Erythroblast (primary cell): ENCODE measurements around the gene ITPR2.
A peak's percentile ranks its signal among the peaks of the same experiment; 100 is the strongest.
"Not testable (repeated sequence)": the region's sequence is repeated elsewhere in the genome, so short reads cannot be mapped to it uniquely, and the experiment has no call there.

Experiments used
- DNase-seq, 2 experiments: peaks; one replicate each; lab custom pipeline; 2025; lab: John Stamatoyannopoulos, UW
- GATA1 ChIP-seq: IDR thresholded peaks from 2 replicates; pipeline ENCODE4 v1.6.1; 2011; ENCODE audit warnings: low read depth, mild to moderate bottlenecking, control low read depth, low read length, moderate library complexity
- POLR2A ChIP-seq: IDR thresholded peaks from 2 replicates; pipeline ENCODE4 v1.6.1; 2011; ENCODE audit warnings: mild to moderate bottlenecking, low read length

The ITPR2 gene

DNA sequence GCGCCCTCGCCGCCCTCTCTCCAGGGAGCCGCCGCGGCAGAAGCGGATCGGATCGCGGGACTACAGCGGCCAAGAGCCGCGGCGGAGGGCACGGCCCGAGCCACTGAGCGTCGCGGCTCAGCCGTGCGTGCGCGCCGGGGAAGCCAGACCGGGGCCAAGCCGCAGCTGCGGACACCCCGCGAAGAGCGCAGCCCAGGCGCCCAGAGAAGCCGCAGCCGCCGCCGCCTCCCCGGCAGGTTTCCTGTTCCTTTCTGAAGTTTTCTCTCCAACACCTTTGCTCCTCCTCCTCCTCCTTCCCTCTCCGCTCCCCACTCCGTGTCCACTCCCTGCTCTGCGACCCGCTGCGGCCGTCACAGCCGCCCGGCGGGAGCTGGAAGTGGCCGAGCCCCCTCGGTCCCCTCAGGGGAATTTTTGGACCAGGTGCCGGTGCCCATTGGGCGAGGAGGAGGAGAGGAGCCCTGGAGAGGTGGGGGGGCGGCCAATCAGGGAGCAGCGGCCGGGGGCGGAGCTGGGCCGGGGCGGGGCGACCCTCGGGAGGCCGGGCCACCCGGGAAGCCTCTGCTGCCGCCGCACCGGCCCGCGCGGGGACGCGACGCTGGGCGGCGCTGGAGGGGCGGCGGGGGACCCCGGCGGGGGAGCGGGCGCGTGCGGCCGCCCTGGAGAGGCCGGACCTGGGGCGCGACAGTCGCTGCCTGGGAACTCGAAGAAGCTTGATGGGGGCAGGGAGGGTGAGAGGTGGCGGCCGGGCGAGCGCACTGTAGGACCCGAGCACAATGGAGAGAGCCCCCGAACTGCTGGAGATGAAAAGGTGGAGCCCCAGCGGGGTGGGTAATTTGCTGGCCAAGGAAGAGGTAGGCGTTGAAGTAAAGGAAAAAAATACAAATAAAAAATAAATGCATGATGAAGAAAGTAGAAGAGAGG, at the start of gene ITPR2:
ITPR2 (minus strand) TSS at position 373 of the 921 bp plus-strand sequence. CDS start 413 bp downstream, outside the sequence.
- TF ChIP-seq GATA1 (no peak), POLR2A (peak; percentile 55)
- peak; percentile 88 to 93 for DNase-seq

DNA sequence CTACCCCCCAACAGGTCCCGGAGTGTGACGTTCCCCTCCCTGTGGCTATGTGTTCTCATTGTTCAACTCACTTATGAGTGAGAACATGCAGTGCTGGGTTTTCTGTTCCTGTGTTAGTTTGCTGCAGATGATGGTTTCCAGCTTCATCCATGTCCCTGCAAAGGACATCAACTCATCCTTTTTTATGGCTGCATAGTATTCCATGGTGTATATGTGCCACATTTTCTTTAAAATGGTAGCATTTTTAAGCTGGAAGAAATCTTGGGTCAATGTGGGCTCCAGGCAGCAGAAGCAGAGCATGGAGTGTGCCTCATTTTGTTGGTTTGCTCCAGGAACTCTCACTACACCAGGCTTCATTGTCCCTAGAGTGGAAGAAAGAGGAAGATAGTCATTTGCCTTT, 47.6 kb upstream of the ITPR2 start:
- TF ChIP-seq POLR2A (no peak), GATA1 (no peak)
- DNase-seq: no peak

DNA sequence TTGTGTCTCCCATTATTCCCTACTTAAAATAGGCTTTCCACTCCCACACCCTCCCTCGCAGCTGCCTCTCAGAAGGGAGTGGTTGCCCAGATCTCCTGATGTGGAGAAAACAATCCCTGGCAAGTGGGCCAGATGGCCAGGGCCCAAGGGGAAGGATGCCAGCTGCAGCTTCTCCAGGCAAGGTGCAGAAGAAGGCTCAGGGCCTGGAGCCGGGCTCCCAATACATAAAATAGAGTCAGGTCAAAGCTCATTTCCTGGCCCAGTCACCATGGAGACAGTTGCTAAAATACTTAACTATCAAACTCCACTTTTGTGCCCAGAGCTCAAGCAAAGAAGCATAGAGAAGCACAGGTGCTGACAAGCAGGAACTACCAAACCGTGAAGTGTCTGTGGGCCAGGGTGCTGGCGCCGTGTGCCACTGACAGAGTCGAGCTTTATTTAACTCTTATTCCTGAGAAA, 45.7 kb upstream of the ITPR2 start:
- TF ChIP-seq GATA1 (no peak), POLR2A (no peak)
- no peak for DNase-seq

DNA sequence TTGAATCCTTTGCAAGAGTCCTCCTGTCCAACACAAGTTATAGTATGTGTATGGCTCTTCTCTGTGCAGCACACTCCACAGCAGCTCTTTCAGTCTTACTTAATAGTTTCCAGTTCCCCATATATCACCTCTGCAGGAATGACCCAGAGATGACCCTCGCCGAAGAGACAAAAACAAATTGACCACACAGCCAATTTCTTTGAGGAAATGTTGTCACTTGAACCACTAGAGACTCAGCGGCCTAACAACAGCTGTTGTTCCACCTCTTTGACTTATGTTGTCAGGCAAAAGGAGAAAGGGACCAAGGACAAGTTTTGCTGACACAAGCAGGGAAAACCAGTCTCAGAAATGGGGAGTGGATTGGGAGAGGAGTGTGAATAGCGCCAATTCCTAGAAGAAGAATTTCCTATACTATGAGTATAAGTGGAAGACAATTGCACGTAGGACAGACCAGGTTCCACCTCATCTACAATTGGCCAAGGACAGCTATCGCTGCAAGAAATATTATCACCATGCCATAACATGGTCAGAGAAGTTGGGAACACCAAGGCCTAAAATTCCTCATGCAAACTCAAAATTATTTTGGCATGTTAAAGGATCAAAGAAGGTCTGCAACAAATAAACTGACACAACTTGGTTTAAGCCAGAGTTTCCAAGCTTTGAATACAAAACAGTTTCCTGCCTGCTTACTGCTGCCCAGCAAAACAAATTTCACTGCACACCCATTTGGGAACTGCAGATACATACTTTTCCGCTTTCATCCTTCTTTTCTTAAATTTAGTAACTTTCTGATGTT, 41.7 kb upstream of the ITPR2 start:
- no peak for DNase-seq
- TF ChIP-seq POLR2A (no peak), GATA1 (no peak)

DNA sequence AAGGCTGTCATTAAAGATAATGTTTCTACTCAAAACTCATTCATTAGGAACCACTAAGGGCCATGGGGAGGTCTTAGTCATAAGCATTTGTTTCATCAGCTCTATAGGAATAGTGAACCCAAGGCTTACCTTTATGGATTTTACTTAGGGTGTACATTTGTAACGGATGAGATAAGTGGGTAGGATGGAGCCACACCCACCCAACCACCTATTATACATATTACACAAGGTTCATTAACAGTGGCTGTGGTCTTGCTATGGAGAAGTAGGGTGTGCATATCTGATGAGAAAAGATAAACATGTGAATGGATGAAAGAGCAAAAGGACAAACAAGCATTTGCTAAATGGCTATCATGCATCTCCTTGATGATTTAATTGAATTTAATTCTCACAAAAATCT, 39.6 kb upstream of the ITPR2 start:
- TF ChIP-seq GATA1 (no peak), POLR2A (no peak)
- no peak for DNase-seq

DNA sequence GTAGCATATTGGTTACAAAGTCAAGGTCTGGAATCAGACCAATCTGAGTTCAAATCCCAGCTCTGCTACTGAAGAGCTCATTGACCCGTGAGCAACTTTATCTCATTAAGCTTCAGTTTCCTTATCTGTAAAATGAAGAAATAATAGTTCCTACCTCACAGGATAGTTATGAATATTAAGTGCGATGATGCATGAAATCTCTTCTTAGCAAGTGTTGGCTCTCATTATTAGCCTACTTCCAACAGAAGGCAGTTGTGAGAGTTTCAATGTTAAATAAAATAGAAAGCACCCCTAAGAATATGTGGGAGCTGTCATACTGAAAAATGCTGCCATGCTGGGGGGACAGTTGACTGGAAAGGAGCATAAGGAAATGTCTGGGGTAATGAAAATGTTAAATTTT, 39.0 kb upstream of the ITPR2 start:
- no peak for TF ChIP-seq POLR2A
- TF ChIP-seq GATA1: no peak

DNA sequence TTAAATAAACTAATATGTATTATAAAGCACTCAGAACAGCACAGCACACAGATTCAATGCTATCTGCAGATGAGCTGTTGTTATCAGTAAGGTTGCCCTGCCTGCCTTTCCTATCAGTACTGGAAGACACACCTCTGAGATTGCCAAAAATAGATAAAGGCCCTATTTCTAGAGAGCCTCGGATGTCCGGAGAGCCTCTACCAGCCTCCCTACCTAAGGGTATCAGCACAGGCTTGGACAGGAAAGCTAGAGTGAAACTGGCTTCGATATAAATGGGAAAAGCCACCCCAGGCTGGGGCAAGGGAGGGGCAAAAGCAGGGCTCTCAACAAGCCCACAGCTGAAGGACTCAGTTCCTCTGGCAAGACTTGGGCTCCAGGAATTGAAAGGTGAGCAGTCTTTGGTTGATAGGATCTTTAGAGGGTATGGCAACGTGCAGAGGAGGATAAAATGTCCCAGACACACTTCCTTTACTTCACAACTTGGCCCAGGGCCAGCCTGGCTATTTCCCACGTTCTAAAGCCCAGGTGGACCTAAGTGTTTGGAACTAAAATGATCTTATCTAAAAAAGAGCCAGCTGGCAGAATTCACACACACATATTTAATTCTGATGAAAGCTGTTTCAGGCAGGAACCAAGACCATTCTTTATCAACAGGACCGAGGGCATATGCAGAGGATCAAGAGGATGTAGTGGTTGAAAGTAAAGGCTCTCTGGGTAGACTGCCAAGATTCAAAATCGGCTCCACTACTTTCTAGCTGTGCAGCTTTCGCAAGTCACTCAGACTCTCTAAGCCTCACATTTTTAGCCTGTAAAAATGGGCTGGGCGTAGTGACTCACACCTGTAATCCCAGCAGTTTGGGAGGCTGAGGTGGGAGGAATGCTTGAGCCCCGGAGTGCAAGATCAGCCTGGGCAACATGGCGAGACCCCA, 37.8 kb upstream of the ITPR2 start:
- DNase-seq: peak in 1 of 2 experiments; percentile 19
- TF ChIP-seq GATA1: no peak

More for the DNA sequence above, 39.0 kb upstream of the ITPR2 start:
- DNase-seq: no peak

DNA sequence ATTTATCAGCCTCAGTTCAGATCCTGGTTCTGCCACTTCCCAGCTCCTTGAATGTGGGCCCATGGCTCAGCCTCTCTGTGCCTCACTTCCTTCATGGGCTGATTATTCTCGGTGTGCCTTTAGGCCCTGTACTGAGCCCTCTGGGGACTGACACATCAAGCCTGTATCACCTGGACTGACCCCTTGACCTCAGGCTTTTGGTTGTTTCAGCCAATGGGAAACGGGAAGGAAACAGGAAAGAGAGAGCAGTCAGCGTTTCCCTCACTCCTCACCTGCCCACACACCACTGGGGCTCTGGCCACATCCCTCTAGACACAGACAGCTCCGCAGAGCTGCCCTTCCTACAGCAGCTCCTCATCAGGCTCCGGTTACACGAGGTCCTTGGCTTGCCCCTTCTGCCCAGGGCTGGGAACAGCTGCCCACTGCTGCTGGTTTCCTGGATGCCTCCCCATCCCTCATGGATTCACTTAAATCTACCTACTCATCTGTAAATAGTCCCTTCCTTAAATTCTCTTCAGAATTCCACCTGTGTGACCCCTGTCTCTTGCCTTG, 37.0 kb upstream of the ITPR2 start:
- TF ChIP-seq GATA1 (no peak), POLR2A (no peak)

DNA sequence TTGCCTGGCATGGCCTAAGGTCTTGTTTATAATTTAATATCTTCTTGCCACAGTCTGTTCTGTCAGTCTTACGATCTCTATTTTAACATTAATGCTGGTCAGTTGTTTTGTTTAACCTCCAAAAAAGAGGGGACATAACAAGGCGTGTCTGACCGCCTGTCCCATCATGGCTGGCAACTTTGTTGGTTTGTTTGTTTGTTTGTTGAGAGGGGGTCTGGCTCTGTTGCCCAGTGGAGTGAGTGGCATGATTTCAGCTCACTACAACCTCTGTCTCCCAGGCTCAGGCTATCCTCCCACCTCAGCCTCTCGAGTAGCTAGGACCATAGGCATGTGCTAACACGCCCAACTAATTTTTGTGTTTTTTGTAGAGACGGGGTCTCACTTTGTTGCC, 36.1 kb upstream of the ITPR2 start:
- DNase-seq: no peak
- TF ChIP-seq POLR2A (no peak), GATA1 (no peak)

More for the DNA sequence above, 37.0 kb upstream of the ITPR2 start:
- no peak for DNase-seq

DNA sequence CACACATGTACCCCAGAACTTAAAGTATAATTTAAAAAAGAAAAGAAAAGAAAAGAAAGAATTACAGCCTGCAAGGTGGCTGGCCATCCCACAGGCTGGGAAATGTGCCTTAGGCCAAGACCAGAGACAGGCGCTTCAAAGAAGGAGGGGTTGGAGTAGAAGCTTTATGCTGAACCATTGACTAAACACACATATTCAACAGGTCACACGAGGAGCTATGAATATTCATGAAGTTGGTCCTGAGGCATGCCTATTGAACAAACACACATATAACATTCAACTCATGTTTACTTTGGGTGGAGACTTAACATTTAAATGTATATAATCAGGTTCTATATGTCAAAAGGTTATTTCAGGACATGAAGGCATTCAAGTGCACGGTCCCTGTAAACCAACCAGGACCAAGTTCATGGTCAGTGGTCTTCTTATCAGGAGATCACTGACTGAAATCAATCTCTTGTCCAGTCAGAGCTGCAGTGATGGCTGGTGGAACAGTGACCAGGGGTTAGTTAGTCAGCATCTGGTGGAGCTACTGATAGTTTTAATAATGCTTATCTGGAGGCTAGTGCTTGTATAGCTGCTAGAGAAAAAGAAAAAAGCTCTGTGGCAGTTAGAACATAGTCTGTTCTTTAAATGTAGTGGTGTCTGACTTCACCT, 35.6 kb upstream of the ITPR2 start:
- DNase-seq: peak; percentile 17 to 66
- TF ChIP-seq GATA1 (no peak), POLR2A (no peak)

DNA sequence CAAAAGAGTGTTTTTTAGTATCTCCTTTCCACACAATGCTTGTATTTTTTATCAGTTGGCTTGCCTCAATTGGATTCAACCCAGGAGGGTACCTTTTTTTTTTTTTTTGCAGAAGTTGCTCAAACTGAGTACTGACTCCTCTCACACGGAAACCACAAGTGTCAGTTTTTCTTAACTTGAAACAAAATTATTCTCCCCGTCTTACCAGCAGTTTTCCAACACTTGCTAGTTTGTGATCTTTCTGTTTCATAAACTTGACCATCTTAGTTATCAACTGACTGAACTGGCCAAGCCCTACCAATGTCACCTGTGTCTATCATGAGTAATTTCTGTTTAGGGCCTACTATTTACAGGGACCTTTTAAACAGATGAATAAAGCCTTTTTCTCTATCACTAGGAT, 34.1 kb upstream of the ITPR2 start:
- DNase-seq: peak in 1 of 2 experiments; percentile 39

DNA sequence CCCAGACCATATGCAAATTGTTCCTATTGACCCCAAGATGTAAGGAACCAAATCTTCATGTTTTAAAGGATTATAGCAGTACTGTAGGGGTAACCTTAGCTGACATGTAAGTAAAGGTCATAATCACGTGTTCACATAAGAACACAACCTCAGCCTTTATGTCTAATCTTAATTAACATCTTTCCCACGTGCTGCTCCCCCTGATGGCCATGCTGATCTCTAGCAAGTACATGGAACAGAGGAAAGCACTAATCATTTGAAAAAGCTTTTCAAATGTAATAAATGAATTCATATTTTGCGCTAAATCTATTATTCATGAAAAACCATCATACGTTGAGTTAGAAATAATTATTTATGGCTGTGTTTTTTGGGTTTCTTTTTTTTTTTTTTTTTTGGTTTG, 30.5 kb upstream of the ITPR2 start:
- TF ChIP-seq POLR2A: no peak
- DNase-seq: peak; percentile 13 to 37

More for the DNA sequence above, 34.1 kb upstream of the ITPR2 start:
- TF ChIP-seq GATA1: no peak
- TF ChIP-seq POLR2A: no peak

DNA sequence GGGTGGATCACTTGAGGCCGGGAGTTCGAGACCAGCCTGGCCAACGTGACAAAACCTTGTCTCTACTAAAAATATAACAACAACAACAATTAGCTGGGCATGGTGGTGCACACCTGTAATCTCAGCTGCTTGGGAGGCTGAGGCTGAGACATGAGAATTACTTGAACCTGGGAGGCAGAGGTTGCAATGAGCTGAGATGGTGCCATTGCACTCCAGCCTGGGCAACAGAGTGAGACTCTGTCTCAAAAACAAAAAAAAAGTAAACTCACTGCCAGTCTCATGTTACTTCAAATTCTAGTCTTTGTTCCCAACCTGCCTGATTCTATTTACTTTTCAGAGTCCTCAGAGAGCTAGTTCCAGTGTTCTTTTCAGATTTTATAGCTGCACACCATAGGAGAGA, 29.8 kb upstream of the ITPR2 start:
- DNase-seq: not testable (repeated sequence)

DNA sequence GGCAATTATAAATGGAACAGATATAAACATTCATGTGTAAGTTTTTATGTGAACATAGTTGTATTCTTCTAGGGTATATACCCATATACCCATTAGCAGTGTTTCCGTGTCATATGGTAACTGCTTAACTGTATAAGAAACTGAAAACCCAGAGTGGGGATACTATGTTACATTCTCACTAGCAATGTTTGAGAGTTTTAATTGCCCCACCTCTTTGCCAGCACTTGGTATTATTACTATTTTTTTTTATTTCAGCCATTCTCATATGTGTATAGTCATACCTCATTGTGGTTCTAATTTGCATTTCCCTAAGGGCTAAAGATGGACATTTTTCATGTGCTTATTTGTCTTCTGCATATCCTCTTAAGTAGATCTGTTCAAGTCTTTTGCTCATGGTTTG, 28.7 kb upstream of the ITPR2 start:
- DNase-seq: no peak
- no peak for TF ChIP-seq GATA1
- no peak for TF ChIP-seq POLR2A
